PFSK-1 (cell line): ENCODE data around the gene NR4A2.

ENCODE experiments used
- FOXP2 ChIP-seq: optimal IDR thresholded peaks from 2 replicates; pipeline ENCODE3; 2011; ENCODE audit warnings: borderline replicate concordance, control low read depth, inconsistent platforms; ENCODE audit not compliant: insufficient read depth; ENCODE audit errors: extremely low read length, extremely low read depth
- POLR2AphosphoS5 ChIP-seq: IDR thresholded peaks from 2 replicates; pipeline ENCODE4 v1.6.1; 2012; ENCODE audit warnings: low read depth, mild to moderate bottlenecking, control low read depth, low read length, moderate library complexity
- REST ChIP-seq, 2 experiments: IDR thresholded peaks; 2 replicates each; pipeline versions ENCODE4 v1.6.1 to v1.8.0; 2011 to 2012; ENCODE audit warnings: low read depth in 2 of 2, low read length in 2 of 2, control low read depth in 1 of 2, inconsistent platforms in 1 of 2, mild to moderate bottlenecking in 1 of 2, moderate library complexity in 1 of 2; ENCODE audit not compliant: insufficient read depth in 1 of 2
- SIN3A ChIP-seq: IDR thresholded peaks from 2 replicates; pipeline ENCODE4 v1.6.1; 2012; ENCODE audit warnings: mild to moderate bottlenecking, low read length, moderate library complexity, borderline replicate concordance; ENCODE audit not compliant: insufficient read depth
- TAF1 ChIP-seq: IDR thresholded peaks from 2 replicates; pipeline ENCODE4 v1.6.1; 2012; ENCODE audit warnings: low read length, control low read depth, borderline replicate concordance; ENCODE audit not compliant: insufficient read depth

The NR4A2 gene

GRCh38 chr2:156326526-156327095 lies 5.9 kb downstream of the NR4A2 start:
- TF ChIP-seq POLR2AphosphoS5 (no peak), REST (IDR thresholded peaks at IDR 0.05; ENCODE audit: insufficient read depth in 1 of 2, low read depth in 2 of 2, low read length in 2 of 2) (no peak), FOXP2 (no peak), SIN3A (no peak), TAF1 (no peak)

- TF ChIP-seq TAF1, result no peak
- TF ChIP-seq POLR2AphosphoS5, result no peak
Measured at GRCh38 chr2:156325688-156326525, 6.6 kb downstream of the NR4A2 start.

- TF ChIP-seq REST (IDR thresholded peaks at IDR 0.05; ENCODE audit: insufficient read depth in 1 of 2, low read depth in 2 of 2, low read length in 2 of 2) (no peak), POLR2AphosphoS5 (no peak), TAF1 (no peak), SIN3A (no peak), FOXP2 (no peak)
Measured at GRCh38 chr2:156323754-156324153, 8.8 kb downstream of the NR4A2 start.

GRCh38 chr2:156322686-156323231 lies 9.8 kb downstream of the NR4A2 start:
- no peak for TF ChIP-seq POLR2AphosphoS5
- no peak for TF ChIP-seq REST (IDR thresholded peaks at IDR 0.05; ENCODE audit: insufficient read depth in 1 of 2, low read depth in 2 of 2, low read length in 2 of 2)
- TF ChIP-seq SIN3A, result no peak
- TF ChIP-seq FOXP2, result no peak
- no peak for TF ChIP-seq TAF1

- TF ChIP-seq FOXP2 (no peak), REST (IDR thresholded peaks at IDR 0.05; ENCODE audit: insufficient read depth in 1 of 2, low read depth in 2 of 2, low read length in 2 of 2) (no peak), TAF1 (no peak), SIN3A (no peak), POLR2AphosphoS5 (no peak)
Measured at GRCh38 chr2:156322051-156322685, 10.4 kb downstream of the NR4A2 start.
